ENCODE results near the gene ATP6V0B. TPM values are rescaled to one million over a fixed set of nuclear protein-coding genes. Genes with fewer than 3 reads are reported as not detected.

The ATP6V0B gene
- total and polyA plus RNA-seq, 9 of the 15 experiments (the other 6 are each of a cell fraction or from before 2014, with no cell fraction given): 137 to 328 (median 220) TPM

- no peak for TF ChIP-seq ZBTB40 (IDR thresholded peaks at IDR 0.05)
- no peak for TF ChIP-seq ZBTB40 (CRISPR knock-in tag; IDR thresholded peaks at IDR 0.05)
- TF ChIP-seq CCNT2 (IDR thresholded peaks at IDR 0.05; ENCODE audit: borderline replicate concordance, extremely low read depth, insufficient read length, low read depth, low read length): peak; percentile 45
- no peak for TF ChIP-seq SLC30A9 (CRISPR knock-in tag; IDR thresholded peaks at IDR 0.05)
- TF ChIP-seq MAFG (tag; conservative IDR thresholded peaks at IDR 0.05): no peak
- peak; percentile 61 for TF ChIP-seq ARID1B (IDR thresholded peaks at IDR 0.05)
- no peak for TF ChIP-seq TRIM24 (IDR thresholded peaks at IDR 0.05)
- no peak for TF ChIP-seq USF1 (CRISPR knock-in tag; IDR thresholded peaks at IDR 0.05)
- TF ChIP-seq PCBP2 (IDR thresholded peaks at IDR 0.05; ENCODE audit: low read depth, low read length, poor library complexity, severe bottlenecking): no peak
- no peak for TF ChIP-seq ZBTB11 (CRISPR knock-in tag; IDR thresholded peaks at IDR 0.05)
- TF ChIP-seq CBFA2T2 (conservative IDR thresholded peaks at IDR 0.05): peak; percentile 47
- peak; percentile 59; the same call in 1 of the 2 replicates for TF ChIP-seq TAL1 (IDR thresholded peaks at IDR 0.05)
- TF ChIP-seq CBFA2T3 (IDR thresholded peaks at IDR 0.05): peak; percentile 67
- TF ChIP-seq BRD9 (IDR thresholded peaks at IDR 0.05; ENCODE audit: low read depth, partially characterized antibody): no peak
- no peak for TF ChIP-seq KLF6 (CRISPR knock-in tag; IDR thresholded peaks at IDR 0.05; ENCODE audit: borderline replicate concordance)
These were observed 39.8 kb downstream of the ATP6V0B start (continued) for GRCh38 chr1:44014365-44015104.

All from K562 (cell line).